Activated CD8-positive, alpha-beta T cell treated with anti-CD3 and anti-CD28 coated beads for 36 hours (primary cell): ENCODE data around the gene MYOCD. TPM values are rescaled to one million over a fixed set of nuclear protein-coding genes. Genes with fewer than 3 reads are reported as not detected.

Experiments used
- ATAC-seq: fragments of 200-7000 bp; cut with Tn5 transposase; one replicate; pipeline ENCODE4 v1.10.0; 2021; ENCODE audit warnings: mild to moderate bottlenecking, moderate library complexity
- CTCF ChIA-PET: fragments of 350-600 bp; sonication (Branson Sonifier 250); formaldehyde crosslinking; loops from one replicate; lab custom pipeline; 2021; ENCODE audit warnings: antibody characterized with exemption; lab: Charles Lee
- POLR2A ChIA-PET: fragments of 350-600 bp; sonication (Branson Sonifier 250); formaldehyde crosslinking; loops from one replicate; lab custom pipeline; 2021; ENCODE audit warnings: antibody characterized with exemption; lab: Charles Lee
- DNase-seq: peaks from one replicate; pipeline ENCODE4 v3.0.0-alpha.2; 2020
- H3K27ac Mint-ChIP-seq: one replicate; pipeline ENCODE4 v1.8.0; 2021; ENCODE audit warnings: mild to moderate bottlenecking, mixed read lengths
- H3K27me3 Mint-ChIP-seq: one replicate; pipeline ENCODE4 v1.8.0; 2021; ENCODE audit warnings: mixed read lengths
- H3K36me3 Mint-ChIP-seq: one replicate; pipeline ENCODE4 v1.8.0; 2021; ENCODE audit warnings: low read depth, mixed read lengths
- H3K4me1 Mint-ChIP-seq: one replicate; pipeline ENCODE4 v1.8.0; 2021; ENCODE audit warnings: low read depth, mixed read lengths
- H3K4me3 Mint-ChIP-seq: one replicate; pipeline ENCODE4 v1.8.0; 2021; ENCODE audit warnings: mild to moderate bottlenecking, moderate library complexity, mixed read lengths
- H3K9me3 Mint-ChIP-seq: one replicate; pipeline ENCODE4 v1.8.0; 2021; ENCODE audit warnings: mixed read lengths
- intact Hi-C: fragments of 100-400 bp; cut with micrococcal nuclease; formaldehyde crosslinking; loops from one replicate; pipeline ENCODE4 v1.10.0; 2022
- total RNA-seq, 2 experiments: library from RNA; stranded (reverse); gene quantifications; one replicate each; pipeline ENCODE4 v1.2.3, GENCODE V29; 2021
- TF ChIP-seq, protein P1 (sequence below): fragments of 200-600 bp; IDR thresholded peaks from one replicate; pipeline ENCODE4 v1.8.0; 2022; ENCODE audit warnings: antibody characterized with exemption, mild to moderate bottlenecking

The MYOCD gene
- total RNA-seq, 2 experiments from 2014 or later = not detected

DNA sequence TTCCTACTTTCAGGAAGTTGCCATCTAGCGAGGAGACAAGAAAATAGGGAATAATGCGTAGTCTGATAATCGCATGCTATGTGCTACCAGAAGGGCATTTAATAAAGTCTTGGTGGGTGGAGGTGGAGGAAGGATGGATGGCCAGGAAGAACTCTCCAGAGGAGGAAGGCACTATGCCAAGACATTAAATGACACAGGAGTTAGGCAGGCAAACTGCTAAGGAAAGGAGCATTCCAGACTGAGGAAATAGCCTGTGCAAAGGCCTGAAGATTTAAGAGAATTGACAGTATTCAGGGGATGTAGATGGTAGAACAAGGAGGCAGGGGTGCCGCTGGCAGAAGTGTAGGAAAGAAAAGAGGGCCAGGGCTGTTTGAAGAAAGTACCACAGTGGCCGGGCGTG lies 104.3 kb downstream of the MYOCD start:
- Mint-ChIP-seq H3K27ac (no peak overlapping the region), H3K4me1 (no peaks in the 10 kb centered on the region), H3K27me3 (no peaks in the 10 kb centered on the region), H3K4me3 (no peak overlapping the region), H3K9me3 (peaks cover 2% of the 10 kb centered on the region), H3K36me3 (no peaks in the 10 kb centered on the region)
- DNase-seq (no peak), ATAC-seq (no peak)
- CTCF ChIA-PET = no interaction called here
- POLR2A ChIA-PET = interaction anchor here (0.6 kb wide), 1 partner anchor 8 kb away, joined by 4 read pairs; no protein-coding TSS in a partner anchor
- intact Hi-C loops = no loop called here
- TF ChIP-seq, protein P1, sequence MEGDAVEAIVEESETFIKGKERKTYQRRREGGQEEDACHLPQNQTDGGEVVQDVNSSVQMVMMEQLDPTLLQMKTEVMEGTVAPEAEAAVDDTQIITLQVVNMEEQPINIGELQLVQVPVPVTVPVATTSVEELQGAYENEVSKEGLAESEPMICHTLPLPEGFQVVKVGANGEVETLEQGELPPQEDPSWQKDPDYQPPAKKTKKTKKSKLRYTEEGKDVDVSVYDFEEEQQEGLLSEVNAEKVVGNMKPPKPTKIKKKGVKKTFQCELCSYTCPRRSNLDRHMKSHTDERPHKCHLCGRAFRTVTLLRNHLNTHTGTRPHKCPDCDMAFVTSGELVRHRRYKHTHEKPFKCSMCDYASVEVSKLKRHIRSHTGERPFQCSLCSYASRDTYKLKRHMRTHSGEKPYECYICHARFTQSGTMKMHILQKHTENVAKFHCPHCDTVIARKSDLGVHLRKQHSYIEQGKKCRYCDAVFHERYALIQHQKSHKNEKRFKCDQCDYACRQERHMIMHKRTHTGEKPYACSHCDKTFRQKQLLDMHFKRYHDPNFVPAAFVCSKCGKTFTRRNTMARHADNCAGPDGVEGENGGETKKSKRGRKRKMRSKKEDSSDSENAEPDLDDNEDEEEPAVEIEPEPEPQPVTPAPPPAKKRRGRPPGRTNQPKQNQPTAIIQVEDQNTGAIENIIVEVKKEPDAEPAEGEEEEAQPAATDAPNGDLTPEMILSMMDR = no peak

DNA sequence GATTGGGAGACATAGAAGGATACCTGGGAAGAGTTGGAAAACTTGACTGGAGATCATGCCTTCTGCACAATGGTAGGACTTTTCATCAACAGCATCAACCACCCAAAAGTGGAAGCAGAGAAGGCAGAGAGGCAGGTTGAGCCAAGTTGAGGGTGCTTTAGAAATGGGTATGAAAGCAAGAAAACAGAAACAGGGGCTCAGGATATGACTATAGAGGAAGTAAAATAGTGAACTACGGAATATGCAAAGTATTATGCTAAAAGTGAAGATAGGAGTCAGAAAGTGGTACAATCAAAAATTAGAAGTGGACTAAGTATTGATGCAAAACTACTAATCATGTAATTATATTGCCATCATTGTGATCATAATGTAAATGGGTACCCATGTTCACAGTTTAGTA lies 107.5 kb downstream of the MYOCD start:
- CTCF ChIA-PET = no interaction called here
- H3K9me3 Mint-ChIP-seq = peaks cover 2% of the 10 kb centered on the region
- H3K27me3 Mint-ChIP-seq = no peaks in the 10 kb centered on the region
- POLR2A ChIA-PET = no interaction called here
- DNase-seq (no peak), ATAC-seq (no peak)
- no peaks in the 10 kb centered on the region for H3K36me3 Mint-ChIP-seq
- intact Hi-C loops = no loop called here
- no peaks in the 10 kb centered on the region for H3K4me1 Mint-ChIP-seq
- no peak overlapping the region for H3K4me3 Mint-ChIP-seq
- TF ChIP-seq, protein P1 = no peak
- H3K27ac Mint-ChIP-seq = no peak overlapping the region

DNA sequence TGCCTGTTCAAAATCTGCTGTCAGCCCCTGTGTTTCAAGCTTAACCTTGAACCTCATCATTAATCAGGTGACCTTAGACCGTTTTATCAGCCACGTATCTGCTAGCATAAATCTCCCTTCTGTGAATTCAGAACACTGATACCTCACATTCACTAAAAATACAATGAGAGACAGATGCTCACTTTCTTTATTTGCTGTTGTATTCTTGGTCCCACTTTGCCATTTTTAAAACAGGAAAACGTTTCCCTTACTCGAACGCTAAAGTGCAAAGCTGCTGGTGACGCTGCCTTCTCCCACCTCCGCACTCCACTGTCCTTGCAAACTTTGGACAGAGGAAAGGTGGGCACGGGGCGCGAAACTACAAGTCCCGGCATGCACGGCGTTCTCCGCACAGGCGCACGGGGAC lies 123.4 kb downstream of the MYOCD start:
- Mint-ChIP-seq H3K9me3 (no peaks in the 10 kb centered on the region), H3K27me3 (peaks cover 35% of the 10 kb centered on the region), H3K4me1 (no peaks in the 10 kb centered on the region), H3K36me3 (no peaks in the 10 kb centered on the region), H3K4me3 (peak overlapping the region; percentile 54), H3K27ac (no peak overlapping the region)
- ATAC-seq (peak; percentile 74), DNase-seq (peak; percentile 43)
- ChIA-PET POLR2A (no interaction called here), CTCF (no interaction called here)
- intact Hi-C loops = no loop called here
- TF ChIP-seq, protein P1 = no peak

DNA sequence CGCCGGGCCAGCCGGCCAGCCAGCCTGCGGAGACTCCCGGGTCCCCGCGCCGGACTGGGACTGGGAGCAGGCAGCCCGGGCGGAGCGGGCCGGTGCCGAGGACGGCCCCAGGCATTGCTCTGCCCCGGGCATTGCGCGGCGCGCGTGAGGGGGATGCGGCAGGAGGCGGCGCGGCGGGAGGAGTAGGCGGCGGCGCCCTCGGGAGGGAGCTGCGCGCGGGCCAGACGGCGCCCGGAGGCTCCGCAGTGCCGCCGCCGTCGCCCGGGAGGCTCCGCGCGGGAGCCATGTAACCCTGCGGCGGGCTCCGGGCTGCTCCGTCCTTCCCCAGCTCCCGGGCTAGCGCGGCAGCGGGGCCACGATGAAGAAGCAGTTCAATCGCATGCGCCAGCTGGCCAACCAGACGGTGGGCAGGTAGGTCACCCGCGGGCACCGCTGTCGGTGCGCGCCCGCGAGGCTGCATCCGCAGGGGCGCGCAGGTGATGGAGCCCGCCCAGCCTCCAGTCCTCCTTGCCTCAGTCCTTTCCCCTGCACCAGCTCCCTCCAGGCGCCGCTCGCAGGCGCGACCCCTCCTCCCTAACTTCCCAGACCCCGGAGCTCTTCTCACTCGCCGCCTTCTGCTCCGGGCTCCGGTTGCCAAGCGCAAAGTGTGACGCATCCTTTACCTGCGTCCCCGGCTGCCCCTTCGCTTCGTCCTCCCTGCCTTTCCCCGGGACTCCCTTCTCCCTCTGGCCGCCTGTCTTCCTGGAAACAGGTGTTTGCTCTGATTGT lies 124.0 kb downstream of the MYOCD start, which contains the start of gene ARHGAP44:
Gene ARHGAP44 (plus strand): TSS at position 18 of the 768 bp plus-strand sequence. CDS start 341 bp downstream, at position 359.
- DNase-seq (peak; percentile 2), ATAC-seq (peak; percentile 47)
- peaks cover 35% of the 10 kb centered on the region for H3K27me3 Mint-ChIP-seq
- H3K36me3 Mint-ChIP-seq = no peaks in the 10 kb centered on the region
- no peak within 1 kb of the TSS for H3K27ac Mint-ChIP-seq
- no peaks in the 10 kb centered on the region for H3K4me1 Mint-ChIP-seq
- peak within 1 kb of the TSS; percentile 54 for H3K4me3 Mint-ChIP-seq
- ChIA-PET CTCF (no interaction called here), POLR2A (no interaction called here)
- H3K9me3 Mint-ChIP-seq = no peaks in the 10 kb centered on the region
- intact Hi-C loops = no loop called here
- TF ChIP-seq, protein P1 = no peak
